GM21717 (cell line): ENCODE measurements around the gene ATG9B.
A peak's percentile ranks its signal among the peaks of the same experiment; 100 is the strongest.

Experiments
- ATAC-seq: cut with Tn5 transposase; IDR thresholded peaks from one replicate; pipeline ENCODE4 v1.9.1; 2021; ENCODE audit warnings: mild to moderate bottlenecking, moderate library complexity; ENCODE audit not compliant: unreplicated experiment

ATG9B gene

DNA sequence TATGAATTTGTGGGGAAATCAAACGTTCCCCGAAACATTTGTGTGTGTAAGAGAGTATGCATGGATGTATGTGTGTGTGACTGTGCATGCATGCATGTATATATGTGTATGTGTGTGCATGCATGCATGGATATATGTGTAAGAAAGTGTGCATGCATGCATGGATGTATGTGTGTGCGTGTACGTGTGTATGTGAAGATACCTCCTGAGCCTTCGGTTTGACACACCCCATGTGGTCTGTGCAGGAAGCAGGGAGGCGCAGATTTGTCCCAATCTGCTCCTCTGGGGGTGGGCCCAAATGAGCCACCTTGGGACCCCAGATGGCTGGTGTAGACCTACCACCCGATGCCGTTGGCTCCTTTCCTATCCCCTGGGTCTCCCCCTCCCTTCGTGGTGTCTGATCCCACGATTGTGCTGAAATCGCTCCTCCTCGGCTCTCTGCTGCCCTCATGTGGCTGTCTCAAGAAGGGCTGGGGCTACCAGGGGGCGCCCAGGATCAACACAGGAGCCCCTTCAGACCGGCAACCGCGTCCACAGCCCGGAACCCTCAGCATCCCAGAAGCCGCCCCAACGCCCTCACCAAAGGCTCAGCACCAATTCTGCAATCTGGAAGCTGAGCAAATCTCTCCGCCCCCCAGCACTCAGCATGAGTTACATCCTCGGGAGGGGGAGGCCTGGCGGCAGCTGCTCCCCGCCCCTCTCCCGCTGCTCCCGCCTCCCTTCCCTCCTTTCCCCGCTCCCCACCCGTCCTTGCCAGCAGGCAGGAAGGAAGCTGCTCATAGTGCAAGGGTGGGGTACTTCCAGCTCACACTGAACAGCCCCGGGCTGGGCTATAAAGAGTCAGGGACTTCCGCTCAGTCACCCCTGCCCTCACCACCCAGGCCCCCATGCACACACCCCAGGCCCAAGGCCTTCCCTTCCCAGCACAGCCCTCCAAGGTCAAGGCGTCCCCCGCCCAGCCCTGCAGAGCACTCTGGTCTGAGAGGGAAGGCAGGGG, 35.8 kb downstream of the ATG9B start:
- ATAC-seq, result no peak

DNA sequence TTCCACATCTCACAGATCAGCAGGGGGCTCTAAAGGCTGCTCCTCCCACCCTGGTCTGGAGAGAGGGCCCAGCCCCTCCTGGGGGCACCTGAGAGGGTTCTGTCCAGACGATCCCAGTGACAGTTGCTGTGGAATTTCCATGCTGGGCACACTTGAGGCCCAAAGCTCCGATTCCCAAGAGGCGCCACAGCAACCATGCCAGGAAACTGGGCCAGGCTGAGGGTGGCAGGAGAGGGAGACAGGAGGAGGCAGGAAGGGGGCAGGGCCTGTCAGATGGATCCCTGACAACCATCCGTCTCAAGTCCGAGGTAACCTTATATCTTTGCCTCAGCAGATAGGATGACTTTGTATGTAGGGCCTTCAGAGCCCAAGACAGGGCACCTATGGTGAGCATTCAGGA, 37.7 kb downstream of the ATG9B start:
- no peak for ATAC-seq

DNA sequence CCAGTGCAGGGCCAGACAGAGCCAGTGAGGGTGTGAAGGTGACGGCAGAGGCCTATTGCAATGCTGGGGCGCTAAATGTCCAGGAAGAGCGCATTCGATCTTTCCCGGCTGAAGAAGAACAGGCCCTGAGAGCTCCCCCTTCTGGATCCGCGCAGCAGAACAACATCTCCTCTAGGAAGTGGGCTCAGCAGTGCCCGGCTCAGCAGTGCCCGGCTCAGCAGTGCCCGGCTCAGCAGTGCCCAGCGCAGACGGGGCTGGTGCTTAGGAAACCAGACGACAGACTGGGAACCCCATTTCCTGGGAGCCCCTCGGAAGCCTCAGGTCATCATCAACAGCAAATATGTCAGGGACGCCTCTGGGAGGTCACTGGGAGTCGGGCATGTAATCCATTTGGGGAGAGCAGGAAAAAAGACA, 38.2 kb downstream of the ATG9B start:
- no peak for ATAC-seq

DNA sequence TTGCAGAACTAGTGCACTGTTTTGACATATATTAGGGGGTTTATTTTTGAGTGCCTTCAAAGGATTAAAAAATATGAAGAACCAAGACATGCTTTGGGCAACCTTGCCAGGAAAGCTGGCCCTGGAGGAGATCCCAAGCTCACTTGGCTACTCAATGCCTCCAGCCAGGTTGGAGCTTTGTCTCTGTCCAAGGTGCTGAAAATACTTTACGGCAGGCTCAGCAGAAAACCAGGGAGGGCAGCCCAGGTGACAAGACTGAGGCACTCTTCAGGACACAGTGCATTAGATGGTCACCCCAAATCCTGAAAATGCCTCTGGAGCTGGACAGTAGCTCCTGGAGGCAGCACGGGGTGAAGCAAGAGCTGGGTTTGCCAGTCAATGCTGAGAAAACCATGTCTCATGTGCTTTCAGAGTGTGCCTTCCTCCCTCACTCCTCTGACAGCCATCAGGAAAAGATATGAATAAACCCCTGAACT, 40.4 kb downstream of the ATG9B start:
- ATAC-seq, result no peak

DNA sequence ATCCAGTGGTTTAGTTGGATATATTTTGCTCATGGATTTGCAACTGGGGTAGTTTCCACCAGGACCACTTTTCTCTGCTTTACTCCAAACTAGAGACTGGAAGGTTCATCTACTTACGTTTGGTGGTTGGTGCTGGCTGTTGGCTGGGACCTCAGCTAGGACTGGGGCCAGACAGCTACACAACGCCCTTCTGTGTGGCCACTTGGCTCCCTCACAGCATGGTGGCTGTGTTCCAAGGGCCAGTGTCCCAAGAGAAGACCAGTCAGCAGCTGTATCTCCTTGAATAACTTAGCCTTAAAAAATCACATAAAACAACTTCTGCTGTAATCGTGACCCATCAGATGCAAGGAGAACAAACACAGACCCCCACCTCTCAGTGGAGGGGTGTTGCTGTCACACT, 41.9 kb downstream of the ATG9B start:
- ATAC-seq, result no peak

DNA sequence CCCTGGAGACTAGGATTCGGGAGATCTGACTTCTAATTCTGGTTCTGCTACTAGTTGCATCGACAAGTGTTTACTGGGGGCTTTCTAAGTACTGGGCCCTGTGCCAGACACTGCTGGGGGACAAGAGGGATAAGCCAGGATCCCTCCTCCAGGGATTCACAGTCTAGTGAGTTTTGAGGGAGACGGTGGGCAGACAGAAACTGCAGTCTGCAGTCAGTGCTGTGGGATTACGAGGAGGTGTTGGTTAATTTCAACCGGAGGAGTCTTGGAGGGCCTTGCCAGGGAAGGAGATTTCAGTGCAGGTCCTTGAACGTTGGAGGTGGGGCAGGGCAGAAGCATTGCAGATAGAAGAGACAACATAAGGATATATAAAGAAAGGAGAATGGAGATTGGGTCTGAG, 42.6 kb downstream of the ATG9B start:
- no peak for ATAC-seq

DNA sequence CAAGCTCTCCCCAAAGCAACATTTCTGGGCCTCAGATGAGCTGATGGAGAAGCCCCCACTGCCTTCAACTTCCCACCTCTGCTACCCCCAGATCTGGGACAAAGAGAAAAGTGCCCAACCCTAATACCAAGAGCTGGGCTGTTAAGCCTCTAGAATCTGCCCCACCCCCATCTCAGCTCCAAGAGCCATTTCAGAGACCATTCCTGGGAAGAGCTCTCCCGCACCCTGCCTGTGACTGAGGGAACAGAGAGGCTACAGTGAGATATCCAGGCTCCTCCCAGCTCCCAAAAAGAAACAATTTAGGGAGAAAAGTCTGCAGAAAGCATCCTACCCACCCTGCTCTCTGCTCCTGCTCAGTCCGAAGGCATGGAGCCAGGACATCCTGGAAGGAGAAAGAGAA, 43.6 kb downstream of the ATG9B start:
- no peak for ATAC-seq

DNA sequence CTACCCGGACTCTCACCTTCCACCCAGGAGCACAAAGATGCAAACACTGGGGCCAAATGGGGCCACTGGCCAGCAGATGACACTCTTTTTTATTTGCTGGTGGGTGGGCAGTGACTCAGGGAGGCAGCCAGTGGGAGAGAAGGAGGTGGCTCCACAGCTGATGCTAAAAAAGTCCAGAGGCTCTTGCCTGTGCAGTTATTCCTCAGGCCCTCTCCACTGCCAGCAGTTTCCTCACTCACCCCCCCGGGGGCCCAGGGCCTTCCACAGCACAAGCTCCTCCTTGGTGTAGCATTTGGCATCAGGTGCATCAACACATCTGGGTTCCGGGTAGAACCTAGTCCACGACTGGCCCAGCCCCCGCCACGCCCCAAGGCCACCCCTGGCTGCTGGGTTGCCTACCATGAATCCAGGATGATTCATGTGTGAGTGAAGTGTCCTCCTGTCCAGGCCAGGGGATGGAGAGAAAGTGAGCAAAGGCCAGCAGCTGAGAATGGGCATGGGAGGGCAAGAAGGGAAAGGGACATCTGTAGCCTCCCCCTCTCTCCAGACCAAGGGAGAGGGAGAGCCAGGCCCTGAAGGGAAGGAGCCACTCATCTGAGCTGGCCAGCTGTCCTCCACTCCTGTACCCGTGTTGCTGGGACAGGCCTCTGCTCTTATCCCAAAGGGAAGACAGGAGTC, 44.4 kb downstream of the ATG9B start:
- ATAC-seq, result no peak

DNA sequence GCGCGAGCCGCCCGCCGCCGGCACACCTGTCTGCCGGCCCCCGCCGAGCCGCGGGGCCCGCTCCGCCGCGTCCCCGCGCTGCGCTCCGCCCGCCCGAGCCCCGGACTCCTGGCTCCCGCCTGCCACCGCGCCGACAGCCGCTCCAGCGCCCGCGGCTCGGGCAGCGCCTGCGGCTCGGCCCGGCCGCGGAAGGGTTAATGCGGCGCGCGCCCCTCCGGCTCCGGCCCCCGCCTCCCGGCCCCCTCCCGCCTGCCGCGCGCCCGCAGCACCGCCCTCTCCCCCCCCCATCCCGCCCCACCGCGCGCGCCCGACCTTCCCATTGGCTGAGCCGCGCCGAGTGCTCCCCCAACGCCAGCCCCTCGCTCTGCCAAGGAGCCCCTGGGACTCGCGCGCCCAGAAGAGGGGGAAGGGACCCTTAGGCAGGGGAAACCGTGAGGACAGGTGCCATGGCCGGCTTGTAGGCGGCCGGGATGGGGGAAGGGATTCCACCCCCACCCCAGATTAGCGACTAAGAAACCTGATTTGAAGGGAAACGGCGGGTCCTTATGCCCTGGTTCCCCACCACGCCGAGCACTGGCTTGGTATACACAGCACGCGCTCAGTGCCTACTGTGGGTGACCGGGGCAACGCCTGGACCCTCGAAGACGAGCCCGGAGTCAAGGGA, 46.0 kb downstream of the ATG9B start, which contains the start of gene KCNH2:
Gene KCNH2 (minus strand): TSS at position 196 of the 664 bp plus-strand sequence. CDS start 408 bp downstream, outside the sequence.
- no peak for ATAC-seq

DNA sequence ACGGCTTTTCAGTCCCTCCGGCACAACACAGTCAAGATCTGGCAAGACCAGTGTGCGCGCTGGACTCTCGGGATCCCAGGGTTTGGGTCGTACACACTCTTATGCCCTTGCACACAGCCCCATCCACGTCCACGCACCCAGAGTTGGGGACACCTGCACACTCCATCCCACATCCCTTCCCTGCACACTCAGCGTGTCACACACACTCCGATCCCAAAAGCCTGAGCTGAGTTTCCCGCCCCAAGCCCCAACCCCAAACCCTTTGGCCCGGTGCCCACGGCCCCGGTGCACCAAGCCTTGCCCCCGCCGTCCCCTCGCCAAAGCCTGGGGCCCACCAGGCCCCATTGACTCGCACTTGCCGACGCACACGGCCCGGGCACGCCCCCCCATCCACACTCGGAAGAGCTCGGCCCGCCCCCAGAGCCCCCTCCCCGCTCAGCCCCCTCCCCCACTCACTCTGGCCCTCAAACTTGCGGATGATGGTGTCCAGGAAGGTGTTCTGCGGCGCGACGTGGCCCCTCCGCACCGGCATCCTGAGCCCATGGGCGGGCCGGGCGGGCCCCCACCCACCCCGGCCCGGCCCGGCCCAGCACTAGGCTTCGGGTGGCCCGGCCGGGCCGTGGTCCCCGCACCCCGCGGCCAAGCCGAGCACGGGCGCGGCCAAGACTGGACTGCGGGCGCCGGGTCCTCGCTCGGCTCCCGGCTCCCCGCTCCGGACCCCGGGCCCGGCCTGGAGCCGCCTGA, 46.7 kb downstream of the ATG9B start:
- ATAC-seq, result no peak

DNA sequence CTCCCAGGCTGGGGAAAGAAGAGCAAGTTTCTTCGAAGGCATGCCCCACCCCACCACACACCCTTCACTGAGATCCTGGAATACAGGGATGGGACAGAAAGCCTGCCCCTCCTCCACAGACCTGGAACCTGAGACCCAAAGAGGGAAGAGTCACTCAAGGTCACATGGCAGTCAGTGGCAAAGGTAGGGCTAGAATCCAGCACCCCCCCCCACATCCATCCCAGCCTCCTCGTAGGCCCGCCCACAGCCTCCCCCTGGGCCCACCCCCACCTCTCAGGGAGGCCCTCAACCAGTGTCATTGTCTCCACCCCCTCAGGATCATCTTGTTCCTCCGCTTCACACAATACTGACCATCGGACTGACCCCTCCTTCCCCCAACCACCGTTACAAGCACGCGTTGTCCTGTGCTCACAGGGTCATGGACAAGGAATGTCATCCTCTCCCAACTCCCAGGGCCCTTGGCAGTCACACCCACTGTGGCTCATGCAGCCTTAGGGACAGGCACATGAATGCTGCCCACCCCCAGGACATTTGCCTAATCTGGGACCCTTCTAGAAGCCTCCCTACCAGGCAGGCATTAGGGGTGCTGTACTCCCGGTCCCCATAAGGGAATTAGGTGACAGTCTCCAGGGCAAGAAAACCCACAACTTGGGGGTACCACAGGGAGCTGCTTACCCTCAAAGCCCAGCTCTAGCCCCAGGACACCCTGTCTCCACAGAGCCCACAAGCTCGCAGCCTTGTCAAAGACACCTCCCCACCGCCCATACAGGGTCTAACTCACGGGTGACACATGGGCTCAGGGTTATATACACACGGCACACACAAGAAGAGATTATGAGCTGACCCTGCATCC, 47.5 kb downstream of the ATG9B start:
- ATAC-seq, result no peak

DNA sequence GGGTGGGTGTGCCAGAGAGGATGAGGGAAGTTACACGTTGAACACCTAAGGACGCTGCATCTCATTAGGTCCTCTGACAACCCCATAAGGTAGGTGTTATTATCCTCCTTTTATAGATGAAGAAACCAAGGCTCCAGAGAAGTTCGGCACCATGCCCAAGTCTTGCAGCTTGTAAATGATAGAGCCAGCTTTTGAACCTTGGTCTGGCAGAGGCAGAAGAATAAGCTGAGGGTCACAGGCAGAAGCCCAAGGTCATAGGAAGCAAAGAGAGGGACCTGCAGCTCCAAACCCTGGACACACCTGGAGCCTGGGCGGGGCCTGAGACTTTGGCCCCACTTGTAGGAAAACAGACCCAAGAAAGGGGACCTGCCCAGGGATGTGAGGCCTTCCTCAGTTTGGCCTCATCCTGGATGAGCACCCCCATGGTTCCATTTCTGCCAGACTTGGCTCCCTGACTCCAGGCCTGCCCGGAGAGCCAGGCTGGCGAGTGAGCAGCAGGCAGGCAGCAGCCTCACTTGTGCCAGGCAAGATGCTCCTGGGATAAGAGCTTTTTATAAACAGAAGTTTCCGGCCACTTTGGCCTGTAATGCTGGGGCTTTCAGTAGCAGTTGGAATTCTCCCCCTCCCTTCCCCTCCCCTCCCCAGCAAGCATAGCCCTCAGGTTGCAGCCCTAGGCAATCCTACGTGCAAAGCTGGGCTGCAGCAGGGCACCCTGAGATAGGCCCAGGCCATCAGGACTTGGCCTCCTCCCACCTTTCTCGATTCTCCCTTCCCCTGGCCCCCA, 48.6 kb downstream of the ATG9B start:
- ATAC-seq, result no peak

DNA sequence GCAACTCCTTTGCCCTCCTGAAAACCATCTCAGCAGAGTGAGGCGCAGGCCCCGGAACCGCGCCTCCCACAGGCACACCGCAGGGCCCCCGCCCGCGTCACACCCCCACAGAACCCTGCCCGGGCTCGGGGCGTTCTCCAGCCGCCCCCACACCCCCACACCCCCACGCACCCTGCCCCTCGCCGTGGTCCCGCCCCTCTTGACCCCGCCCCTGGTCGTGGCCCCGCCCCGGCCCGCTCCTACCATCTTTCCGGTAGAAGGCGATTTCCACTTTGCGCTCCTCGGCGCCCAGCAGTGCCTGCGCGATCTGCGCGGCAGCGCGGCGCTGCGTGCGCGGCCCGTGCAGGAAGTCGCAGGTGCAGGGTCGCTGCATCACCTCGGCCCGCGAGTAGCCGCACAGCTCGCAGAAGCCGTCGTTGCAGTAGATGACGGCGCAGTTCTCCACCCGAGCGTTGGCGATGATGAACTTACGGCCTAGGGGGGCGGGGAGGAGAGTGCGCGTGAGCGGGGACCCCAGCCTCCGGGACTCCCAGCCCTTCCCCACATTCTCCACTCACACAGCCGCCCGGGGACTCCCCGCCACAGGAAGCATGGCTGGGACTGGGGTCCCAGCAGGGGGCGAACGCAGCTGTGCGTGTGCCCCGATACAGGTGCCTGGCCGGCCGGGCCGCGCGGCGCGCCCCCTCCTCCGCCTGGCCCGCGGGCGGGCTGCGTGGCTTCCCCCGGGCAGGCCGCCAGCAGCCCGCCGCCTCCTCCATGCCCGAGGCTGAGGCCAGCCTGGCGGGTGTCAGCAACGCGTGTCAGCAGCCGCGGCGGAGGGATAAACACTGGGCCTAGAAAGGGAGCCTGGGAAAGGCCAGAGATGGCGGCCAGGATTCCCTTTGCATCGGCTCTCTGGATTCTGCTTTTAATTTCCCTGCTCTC, 49.6 kb downstream of the ATG9B start:
- peak; percentile 53 for ATAC-seq

DNA sequence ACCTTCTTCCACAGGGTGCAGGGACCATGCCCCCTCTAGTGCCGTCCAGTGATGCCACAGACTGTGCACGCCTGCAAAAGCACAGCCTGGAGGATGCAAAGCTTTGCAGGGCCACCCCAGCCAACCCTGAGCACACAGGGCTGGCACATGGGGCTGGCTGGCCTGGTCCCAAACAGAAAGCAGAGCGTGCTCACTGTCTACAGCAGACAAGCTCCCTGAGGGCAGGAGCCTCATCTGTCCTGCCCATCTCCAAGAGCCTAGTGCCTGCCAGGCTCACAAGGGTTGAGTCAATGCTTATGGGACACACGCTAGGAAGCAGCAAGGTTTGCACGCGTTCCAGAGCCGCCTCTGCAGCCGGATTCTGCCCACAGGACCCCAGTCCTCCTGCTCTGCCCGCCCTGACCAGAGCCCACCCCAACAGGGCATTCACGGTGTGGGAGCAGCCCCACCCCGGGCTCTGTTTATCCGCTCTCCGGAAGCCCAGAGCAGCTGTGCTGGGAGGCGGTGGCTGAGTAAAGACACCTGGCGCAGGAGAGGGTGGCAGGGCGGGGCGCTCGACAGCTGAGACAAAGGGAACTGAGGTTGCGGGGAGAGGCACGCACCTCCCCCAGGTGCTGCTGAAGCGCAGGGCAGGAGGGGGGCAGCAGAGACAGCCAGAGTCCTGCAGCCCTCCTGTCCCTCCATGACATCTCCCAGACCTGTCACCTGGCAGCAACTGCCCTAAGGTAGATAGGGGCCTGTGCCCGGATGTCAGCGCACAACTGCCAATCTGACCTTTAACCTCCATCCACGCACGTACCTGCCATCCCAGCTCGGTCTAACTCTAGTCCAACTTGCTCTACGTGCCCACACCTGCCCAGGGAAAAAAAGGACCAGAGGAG, 50.5 kb downstream of the ATG9B start:
- no peak for ATAC-seq

DNA sequence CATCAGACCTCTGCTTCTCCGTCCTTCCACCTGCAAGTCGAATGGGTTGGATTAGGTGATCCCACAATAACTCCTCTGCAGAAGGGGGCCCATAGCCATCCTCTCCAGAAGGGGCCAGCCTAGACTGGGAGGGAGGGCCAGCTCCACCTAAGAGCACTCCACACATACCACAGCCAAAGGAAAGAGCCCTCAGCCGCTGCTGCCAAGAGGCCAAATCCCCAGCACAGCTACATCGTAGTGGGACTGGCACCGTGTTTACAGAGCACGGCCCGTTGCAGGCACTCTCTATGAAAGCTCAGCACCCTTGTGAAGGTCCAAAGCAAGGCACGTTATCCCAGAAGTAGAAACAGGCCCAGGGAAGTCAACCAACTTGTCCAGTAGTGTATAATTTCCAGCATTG, 51.6 kb downstream of the ATG9B start:
- ATAC-seq, result no peak

DNA sequence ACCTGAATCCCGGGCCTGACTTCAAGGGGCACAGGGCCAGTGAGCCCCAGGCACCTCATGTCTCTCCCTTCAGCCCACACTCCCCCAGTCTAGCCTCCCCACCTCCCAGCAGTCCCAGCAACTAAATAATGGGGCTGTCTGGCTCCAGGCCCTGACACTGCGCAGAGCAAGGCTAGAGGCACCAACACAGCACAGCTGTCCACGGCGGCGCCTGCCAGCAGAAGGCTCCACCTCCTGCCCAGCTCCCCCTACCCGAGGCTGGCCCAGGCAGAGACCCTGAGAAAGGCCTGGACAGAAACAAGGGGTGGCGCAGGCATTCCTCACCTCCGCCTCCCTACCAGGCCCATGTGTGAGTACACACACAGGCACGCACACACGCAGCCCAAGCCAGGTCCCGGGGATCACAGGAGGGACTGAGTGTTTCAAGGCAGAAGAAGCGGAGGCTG, 52.2 kb downstream of the ATG9B start:
- ATAC-seq, result no peak
